ENCODE measurements around the gene TLCD3B. TPM values are rescaled to one million over a fixed set of nuclear protein-coding genes. Genes with fewer than 3 reads are reported as not detected.
A peak's percentile ranks its signal among the peaks of the same experiment; 100 is the strongest.

Gene TLCD3B
- total RNA-seq, 1 donor from 2014 or later, result not detected

- peak overlapping the region; percentile 98 for H3K4me3 ChIP-seq (ENCODE audit: low read depth, low read length)
- TF ChIP-seq CTCF (conservative IDR thresholded peaks at IDR 0.05; ENCODE audit: low read depth, low read length), result no peak
- DNase-seq (ENCODE audit: low read depth), result no peak
Observed at GRCh38 chr16:30065943-30066760, 35.1 kb upstream of the TLCD3B start.

GRCh38 chr16:30065102-30065942, 34.3 kb upstream of the TLCD3B start, which contains the start of gene ALDOA:
ALDOA (plus strand) TSS chr16:30065760; CDS start chr16:30066898, 1,138 bp downstream.
- no peak for TF ChIP-seq CTCF (conservative IDR thresholded peaks at IDR 0.05; ENCODE audit: low read depth, low read length)
- peak; percentile 70 for DNase-seq (ENCODE audit: low read depth)
- H3K4me3 ChIP-seq (ENCODE audit: low read depth, low read length), result peak within 1 kb of the TSS; percentile 98

GRCh38 chr16:30064729-30065101, 33.6 kb upstream of the TLCD3B start:
- H3K4me3 ChIP-seq (ENCODE audit: low read depth, low read length), result peak overlapping the region; percentile 98
- DNase-seq (ENCODE audit: low read depth), result no peak
- TF ChIP-seq CTCF (conservative IDR thresholded peaks at IDR 0.05; ENCODE audit: low read depth, low read length), result no peak

- DNase-seq (ENCODE audit: low read depth), result no peak
- H3K4me3 ChIP-seq (ENCODE audit: low read depth, low read length), result peak overlapping the region; percentile 98
- peak; percentile 26 for TF ChIP-seq CTCF (conservative IDR thresholded peaks at IDR 0.05; ENCODE audit: low read depth, low read length)
Observed at GRCh38 chr16:30063893-30064728, 33.0 kb upstream of the TLCD3B start.

- DNase-seq (ENCODE audit: low read depth), result no peak
- peak overlapping the region; percentile 98 for H3K4me3 ChIP-seq (ENCODE audit: low read depth, low read length)
- no peak for TF ChIP-seq CTCF (conservative IDR thresholded peaks at IDR 0.05; ENCODE audit: low read depth, low read length)
Observed at GRCh38 chr16:30063278-30063892, 32.3 kb upstream of the TLCD3B start.
